Ishikawa (cell line): ENCODE results near the gene CYB5B.

Source experiments
- CEBPB ChIP-seq: IDR thresholded peaks from 2 replicates; pipeline ENCODE4 v1.6.1; 2012
- CREB1 ChIP-seq: IDR thresholded peaks from 2 replicates; pipeline ENCODE4 v1.6.1; 2012; ENCODE audit warnings: low read depth
- EGR1 ChIP-seq: IDR thresholded peaks from 2 replicates; pipeline ENCODE4 v1.6.1; 2012
- EP300 ChIP-seq: IDR thresholded peaks from 2 replicates; pipeline ENCODE4 v1.6.1; 2012; ENCODE audit warnings: borderline replicate concordance
- FOXM1 ChIP-seq: IDR thresholded peaks from 2 replicates; pipeline ENCODE4 v1.6.1; 2012; ENCODE audit warnings: low read depth, borderline replicate concordance
- NFIC ChIP-seq: IDR thresholded peaks from 2 replicates; pipeline ENCODE4 v1.6.1; 2012
- TAF1 ChIP-seq: IDR thresholded peaks from 2 replicates; pipeline ENCODE4 v1.6.1; 2012; ENCODE audit warnings: low read depth, mild to moderate bottlenecking
- TCF12 ChIP-seq: IDR thresholded peaks from 2 replicates; pipeline ENCODE4 v1.6.1; 2012; ENCODE audit warnings: low read depth
- TEAD4 ChIP-seq: IDR thresholded peaks from 2 replicates; pipeline ENCODE4 v1.6.1; 2012
- TF ChIP-seq, protein P1 (sequence below): IDR thresholded peaks from 2 replicates; pipeline ENCODE4 v1.6.1; 2012; ENCODE audit warnings: low read depth, mild to moderate bottlenecking

DNA sequence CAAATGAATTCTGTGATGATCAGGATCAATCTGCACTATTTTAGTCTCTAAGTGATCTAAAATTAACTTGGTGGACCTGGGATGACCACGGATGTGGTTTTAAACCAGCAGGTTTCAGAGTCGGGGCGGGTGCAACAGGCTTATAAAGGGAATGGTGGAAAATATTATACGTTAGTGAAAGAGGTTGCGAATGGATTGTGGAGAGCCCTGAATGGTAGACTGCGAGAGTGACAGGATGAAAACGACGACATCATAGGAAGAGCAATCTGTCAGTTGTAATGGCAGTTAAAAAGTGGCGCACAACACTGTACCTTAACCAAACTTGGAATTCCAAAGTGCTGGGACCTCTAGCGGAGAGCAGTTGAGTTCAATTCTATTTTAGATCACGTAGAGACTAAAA is 1.2 kb upstream of the CYB5B start:
- TF ChIP-seq, protein P1, sequence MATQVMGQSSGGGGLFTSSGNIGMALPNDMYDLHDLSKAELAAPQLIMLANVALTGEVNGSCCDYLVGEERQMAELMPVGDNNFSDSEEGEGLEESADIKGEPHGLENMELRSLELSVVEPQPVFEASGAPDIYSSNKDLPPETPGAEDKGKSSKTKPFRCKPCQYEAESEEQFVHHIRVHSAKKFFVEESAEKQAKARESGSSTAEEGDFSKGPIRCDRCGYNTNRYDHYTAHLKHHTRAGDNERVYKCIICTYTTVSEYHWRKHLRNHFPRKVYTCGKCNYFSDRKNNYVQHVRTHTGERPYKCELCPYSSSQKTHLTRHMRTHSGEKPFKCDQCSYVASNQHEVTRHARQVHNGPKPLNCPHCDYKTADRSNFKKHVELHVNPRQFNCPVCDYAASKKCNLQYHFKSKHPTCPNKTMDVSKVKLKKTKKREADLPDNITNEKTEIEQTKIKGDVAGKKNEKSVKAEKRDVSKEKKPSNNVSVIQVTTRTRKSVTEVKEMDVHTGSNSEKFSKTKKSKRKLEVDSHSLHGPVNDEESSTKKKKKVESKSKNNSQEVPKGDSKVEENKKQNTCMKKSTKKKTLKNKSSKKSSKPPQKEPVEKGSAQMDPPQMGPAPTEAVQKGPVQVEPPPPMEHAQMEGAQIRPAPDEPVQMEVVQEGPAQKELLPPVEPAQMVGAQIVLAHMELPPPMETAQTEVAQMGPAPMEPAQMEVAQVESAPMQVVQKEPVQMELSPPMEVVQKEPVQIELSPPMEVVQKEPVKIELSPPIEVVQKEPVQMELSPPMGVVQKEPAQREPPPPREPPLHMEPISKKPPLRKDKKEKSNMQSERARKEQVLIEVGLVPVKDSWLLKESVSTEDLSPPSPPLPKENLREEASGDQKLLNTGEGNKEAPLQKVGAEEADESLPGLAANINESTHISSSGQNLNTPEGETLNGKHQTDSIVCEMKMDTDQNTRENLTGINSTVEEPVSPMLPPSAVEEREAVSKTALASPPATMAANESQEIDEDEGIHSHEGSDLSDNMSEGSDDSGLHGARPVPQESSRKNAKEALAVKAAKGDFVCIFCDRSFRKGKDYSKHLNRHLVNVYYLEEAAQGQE: no peak
- TF ChIP-seq FOXM1 (no peak), CREB1 (no peak), EP300 (no peak), TCF12 (no peak), EGR1 (no peak), NFIC (no peak), TAF1 (no peak), CEBPB (no peak), TEAD4 (no peak)
